NCI-H1694 treated with DMSO at 0.1 percent for 48 hours (cell line): ENCODE results near the gene TMC6.
"Not testable (repeated sequence)": the region's sequence is repeated elsewhere in the genome, so short reads cannot be mapped to it uniquely, and the experiment has no call there.

ENCODE experiments used
- DNase-seq: peaks from one replicate; lab custom pipeline; 2025; lab: John Stamatoyannopoulos, UW

The TMC6 gene, protein sequence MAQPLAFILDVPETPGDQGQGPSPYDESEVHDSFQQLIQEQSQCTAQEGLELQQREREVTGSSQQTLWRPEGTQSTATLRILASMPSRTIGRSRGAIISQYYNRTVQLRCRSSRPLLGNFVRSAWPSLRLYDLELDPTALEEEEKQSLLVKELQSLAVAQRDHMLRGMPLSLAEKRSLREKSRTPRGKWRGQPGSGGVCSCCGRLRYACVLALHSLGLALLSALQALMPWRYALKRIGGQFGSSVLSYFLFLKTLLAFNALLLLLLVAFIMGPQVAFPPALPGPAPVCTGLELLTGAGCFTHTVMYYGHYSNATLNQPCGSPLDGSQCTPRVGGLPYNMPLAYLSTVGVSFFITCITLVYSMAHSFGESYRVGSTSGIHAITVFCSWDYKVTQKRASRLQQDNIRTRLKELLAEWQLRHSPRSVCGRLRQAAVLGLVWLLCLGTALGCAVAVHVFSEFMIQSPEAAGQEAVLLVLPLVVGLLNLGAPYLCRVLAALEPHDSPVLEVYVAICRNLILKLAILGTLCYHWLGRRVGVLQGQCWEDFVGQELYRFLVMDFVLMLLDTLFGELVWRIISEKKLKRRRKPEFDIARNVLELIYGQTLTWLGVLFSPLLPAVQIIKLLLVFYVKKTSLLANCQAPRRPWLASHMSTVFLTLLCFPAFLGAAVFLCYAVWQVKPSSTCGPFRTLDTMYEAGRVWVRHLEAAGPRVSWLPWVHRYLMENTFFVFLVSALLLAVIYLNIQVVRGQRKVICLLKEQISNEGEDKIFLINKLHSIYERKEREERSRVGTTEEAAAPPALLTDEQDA

DNA sequence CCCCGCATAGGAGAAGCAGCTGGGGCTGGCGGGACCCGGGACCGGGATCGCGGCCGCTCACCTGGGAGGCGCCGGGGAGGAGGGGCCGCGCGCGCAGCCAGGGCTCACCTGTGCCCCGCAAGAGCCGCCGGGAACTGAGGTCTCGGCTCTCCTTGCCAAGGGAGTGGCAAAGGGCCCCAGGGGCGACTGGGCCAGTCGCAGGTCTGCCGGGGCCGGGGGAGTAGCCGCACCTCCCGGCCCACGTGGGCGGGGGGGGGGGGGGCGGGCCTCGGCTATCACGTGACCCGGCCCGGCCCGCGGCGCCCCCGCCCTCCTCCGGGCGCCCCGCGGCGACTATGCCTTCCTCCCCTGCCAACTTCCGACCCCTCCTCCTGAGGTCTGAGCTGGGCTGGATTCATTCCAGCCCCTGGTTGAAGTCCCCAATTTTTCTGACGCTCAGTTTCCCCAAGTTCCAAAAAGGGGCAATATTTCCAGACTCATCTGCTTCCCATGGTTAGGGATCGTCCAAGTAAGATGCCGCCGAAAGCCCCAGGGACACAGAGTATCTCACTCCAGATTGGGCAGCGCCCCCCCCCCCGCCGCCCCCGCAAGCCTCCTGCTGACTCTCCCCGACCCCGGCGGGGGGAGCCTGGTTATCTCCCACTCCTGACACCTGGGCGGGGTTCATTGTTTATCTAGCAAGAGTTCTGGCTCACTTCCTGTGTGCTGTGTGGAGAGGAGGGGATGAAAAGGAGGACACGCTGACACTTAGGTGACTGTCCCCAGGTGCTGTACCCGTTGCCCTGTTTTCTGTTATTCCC, at the start of gene TMC6:
TMC6 (minus strand) TSS at position 205 of the 800 bp plus-strand sequence. CDS start 1,923 bp downstream, outside the sequence.
- DNase-seq: peak; percentile 19

- DNase-seq: peak; percentile 65
These were observed 48.0 kb upstream of the TMC6 start for GRCh38 chr17:78176548-78177025.

GRCh38 chr17:78175643-78175981, 47.1 kb upstream of the TMC6 start:
- DNase-seq: no peak

DNA sequence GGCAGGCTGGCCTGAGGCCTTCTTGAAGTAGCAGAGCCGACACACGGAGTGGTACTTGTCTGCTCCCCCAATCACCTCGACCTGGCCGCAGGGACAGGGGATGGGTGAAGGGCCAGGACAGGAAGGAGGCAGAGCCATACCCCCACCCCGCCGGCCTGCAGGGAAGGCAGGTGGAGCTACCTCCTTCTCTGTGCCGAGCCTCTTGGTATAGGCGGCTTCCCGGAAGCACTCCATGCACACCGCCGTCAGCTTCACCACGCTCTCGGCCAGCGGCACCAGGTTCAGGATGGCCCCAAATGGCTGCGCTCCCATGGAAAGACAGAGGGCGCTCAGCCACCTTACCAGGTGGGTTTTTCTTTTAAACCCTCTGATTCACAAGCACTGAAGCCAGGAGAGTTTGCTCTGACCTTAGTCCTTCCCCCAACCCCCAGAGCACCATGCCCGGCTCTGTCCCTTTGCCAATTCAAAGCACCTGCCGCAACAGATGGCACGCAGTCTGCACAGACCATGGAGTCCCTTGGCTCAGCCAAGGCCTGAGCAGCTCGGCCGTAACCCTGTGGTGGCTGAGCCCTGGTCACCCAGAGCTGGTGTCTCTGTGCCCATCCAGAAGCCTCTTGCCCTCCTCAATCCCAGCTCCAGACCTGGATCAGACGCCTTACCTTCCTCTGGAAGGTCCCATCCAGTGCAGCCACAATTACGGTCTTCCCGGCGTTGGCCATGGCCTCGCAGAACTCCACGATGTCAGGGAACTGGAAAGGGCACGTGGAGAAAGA, 46.5 kb upstream of the TMC6 start:
- DNase-seq: peak; percentile 60

DNA sequence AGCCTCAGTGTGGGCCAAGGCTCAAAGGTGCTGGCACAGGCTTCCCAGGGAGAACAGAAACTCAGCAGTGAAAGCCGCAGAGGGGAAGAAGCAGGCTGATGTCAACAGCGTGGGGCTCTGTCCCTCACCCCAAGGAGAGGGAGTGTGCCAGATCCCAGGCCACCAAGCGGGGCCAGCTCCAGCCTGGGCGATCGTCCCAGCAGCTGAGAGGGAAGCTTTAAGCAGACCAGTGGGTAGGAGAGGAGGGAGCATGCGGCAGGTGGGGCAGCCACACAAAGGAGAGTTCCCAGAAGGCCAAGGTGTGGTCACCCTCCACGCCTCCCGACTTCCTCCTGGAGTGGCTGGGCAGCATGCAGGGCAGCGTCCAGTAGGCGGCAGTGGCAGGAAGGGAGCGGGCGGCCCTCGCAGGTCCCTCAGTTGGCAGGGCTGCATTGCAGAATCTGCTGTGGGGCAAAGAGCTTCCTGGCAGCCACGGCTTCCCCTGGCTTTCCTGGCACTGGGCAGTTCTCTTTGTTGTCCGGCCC, 45.9 kb upstream of the TMC6 start:
- DNase-seq: no peak

GRCh38 chr17:78173097-78173715, 44.7 kb upstream of the TMC6 start:
- DNase-seq: no peak

- DNase-seq: peak; percentile 7
These were observed 43.9 kb upstream of the TMC6 start for GRCh38 chr17:78172249-78173051.

DNA sequence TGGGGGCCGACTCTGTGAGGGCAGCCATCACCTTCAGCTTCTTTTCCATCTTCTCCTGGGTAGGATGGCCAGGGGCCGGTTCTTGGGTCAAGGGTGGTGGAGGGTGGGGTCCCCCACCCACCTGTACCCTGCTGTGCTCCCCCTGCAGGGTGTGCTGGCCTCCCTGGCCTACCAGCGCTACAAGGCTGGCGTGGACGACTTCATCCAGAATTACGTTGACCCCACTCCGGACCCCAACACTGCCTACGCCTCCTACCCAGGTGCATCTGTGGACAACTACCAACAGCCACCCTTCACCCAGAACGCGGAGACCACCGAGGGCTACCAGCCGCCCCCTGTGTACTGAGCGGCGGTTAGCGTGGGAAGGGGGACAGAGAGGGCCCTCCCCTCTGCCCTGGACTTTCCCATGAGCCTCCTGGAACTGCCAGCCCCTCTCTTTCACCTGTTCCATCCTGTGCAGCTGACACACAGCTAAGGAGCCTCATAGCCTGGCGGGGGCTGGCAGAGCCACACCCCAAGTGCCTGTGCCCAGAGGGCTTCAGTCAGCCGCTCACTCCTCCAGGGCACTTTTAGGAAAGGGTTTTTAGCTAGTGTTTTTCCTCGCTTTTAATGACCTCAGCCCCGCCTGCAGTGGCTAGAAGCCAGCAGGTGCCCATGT, 43.2 kb upstream of the TMC6 start:
- not testable (repeated sequence) for DNase-seq

- DNase-seq: no peak
These were observed 42.4 kb upstream of the TMC6 start for GRCh38 chr17:78170692-78171590.

DNA sequence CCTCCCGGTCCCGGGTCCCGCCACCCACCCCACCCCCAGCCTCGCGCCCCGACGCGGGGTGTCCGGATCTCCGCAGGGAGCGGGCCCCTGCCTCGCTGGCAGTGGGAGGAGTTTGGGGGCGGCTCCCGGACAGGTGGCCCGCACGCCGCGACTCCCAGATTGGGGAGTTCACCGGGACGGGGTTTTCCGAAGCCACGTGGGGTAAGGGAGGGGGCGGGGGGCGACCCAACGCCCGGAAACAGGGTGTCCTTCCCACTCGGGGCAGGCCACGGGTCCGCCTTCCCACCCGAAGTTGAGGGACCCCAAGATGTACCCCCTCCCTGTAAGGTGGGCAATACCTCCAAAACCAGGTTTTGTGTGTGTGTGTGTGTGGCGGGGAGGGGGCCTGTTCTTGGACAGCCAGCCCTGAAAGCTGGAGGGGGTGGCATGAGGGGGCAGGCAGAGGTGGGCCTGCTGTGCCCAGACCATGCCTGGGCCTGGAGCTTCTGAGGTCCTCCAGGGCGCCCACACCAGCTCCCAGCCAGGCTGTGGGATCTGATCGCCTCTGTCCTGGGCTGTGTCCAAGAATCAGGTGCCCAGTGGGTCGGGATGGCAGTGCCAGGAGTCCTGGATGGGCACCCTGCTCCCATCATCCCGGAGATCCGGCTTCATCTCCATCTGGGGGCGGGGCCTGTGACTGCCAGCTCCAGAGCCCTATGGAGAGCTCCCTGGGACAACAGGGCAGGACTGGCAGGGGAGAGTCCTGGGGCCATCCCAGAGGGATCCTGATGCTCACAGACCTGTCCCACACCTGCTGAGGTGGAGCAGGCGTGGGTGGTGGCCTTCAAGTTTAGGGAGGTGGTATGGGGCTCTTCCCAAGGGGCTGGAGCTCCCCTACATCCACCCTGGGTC, 40.6 kb upstream of the TMC6 start:
- peak; percentile 30 for DNase-seq

DNA sequence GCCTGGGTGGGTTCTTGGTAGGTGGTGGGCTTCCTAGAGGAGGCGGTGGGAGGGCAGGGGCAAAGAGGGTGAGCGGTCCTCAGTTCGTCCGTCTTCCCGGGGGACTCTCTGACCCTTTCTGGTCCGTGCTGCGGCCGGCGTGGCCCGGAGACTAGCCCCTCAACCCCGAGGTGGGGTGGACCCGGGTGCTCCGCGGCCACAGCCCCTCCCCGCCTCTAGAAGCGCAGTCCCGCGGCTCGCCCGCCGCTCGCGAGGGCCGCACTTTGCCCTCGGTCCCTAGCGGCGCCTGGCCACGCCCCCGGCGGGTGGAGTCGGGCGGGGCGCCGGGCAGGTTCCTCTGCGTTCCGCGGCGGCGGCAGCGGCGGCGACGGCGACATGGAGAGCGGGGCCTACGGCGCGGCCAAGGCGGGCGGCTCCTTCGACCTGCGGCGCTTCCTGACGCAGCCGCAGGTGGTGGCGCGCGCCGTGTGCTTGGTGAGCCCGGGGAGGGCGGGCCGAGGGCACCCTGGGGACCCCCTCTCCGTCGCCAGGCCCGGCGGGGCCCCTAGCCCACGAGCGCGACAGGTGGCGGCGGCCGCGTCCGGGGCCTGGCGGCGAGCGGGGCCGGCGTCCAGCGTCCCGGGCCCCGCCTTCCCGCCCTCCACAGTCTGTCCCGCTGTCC, 39.8 kb upstream of the TMC6 start, which contains the start of gene SYNGR2:
SYNGR2 (plus strand) TSS at position 340 of the 661 bp plus-strand sequence; CDS start at position 376, 36 bp downstream.
- peak; percentile 25 for DNase-seq

GRCh38 chr17:78166416-78166815, 37.9 kb upstream of the TMC6 start:
- DNase-seq: no peak

DNA sequence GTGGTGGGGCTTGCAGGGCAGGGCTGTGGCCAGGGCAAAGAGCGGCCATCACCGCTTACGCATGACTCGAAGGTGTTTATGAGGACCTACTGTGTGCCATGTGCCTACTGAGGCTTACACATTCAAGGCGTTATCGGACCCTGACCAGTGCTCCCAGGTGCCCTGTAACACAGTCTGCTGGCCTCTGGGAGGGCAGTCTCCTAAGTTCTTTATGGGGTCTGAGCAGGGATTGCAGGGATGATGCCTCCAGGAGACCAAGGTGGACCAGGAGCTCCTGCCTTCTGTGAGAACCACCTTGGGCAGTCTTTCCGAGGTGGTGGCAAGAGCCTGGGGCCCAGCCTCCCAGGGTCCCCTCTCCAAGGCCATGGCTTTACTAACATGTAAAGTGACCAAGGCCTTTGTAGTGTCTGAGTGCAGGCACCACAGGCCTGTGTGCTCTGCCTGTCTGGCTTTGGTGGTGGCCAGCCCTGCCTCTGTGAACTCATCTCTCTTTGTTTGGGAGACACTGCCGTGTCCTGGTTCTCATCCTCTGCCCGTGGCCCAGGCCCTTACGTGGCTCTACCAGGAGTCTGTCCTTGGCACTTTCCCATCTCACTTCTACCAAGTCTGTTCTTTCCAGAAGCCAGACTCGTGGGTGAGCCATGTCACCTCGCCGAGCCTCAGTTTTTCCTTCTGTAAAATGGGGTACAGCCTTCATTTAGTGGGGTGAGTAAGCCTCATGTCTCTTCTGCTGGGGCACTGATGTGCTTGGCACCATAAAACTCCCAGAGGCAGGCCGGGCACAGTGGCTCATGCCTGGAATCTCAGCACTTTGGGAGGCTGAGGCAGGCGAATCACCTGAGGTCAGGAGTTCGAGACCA, 36.4 kb upstream of the TMC6 start:
- no peak for DNase-seq

DNA sequence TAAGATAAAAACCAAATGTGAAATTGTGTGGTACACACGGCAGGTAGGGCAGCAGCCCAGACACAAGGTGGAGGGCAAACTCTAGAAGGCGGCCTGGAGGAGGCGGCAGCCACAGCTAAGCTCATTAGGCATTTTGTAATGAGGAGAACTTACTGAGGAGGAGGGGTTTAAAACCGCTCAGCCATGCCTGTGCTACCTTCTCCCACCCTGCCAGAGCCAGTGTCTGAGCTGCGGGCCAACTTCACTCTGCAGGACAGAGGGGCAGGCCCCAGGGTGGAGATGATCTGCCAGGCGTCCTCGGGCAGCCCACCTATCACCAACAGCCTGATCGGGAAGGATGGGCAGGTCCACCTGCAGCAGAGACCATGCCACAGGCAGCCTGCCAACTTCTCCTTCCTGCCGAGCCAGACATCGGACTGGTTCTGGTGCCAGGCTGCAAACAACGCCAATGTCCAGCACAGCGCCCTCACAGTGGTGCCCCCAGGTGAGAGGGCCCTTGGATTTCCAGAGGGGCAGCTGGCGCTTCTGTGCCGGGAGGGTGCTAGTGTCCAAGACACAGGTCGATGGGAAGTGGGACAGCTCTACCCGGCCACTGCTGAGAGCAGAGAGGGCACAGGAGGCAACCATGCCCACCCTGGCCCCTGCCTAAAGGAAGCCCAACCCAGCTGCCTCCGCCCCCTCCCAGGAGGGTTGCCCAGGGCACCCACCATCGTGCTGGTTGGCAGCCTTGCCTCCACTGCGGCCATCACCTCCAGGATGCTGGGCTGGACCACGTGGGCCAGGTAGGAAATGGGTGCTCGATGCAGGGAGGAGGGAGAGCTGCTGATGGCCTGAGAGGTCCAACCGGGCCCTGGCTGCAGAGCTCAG, 35.6 kb upstream of the TMC6 start:
- DNase-seq: no peak
